HCT116 (cell line): ENCODE measurements around the gene CAPNS1. TPM values are rescaled to one million over a fixed set of nuclear protein-coding genes. Genes with fewer than 3 reads are reported as not detected.

ENCODE experiments used
- ATAC-seq: fragments of 200-7000 bp; cut with Tn5 transposase; 2 replicates; pipeline ENCODE4 v1.9.1; 2020; ENCODE audit warnings: mild to moderate bottlenecking, moderate library complexity
- BruUV-seq: library from RNA; stranded (reverse); fragments of 400-500 nt; replicated peaks from 2 replicates; lab custom pipeline; 2021; lab: Mats Ljungman, UMichigan
- CTCF ChIA-PET: fragments of 300-600 bp; sonication (Branson Sonifier 250); formaldehyde crosslinking; loops from one replicate; lab custom pipeline; 2021; ENCODE audit warnings: antibody characterized with exemption; lab: Charles Lee
- POLR2A ChIA-PET: fragments of 300-600, 350-600 bp; sonication (Branson Sonifier 250); formaldehyde crosslinking; loops from one replicate; lab custom pipeline; 2021; ENCODE audit warnings: antibody characterized with exemption; lab: Charles Lee
- RAD21 ChIA-PET, 2 experiments: fragments of 300-600 bp; sonication (Branson Sonifier 250); formaldehyde crosslinking; loops; one replicate each; lab custom pipeline; 2023; ENCODE audit warnings: low total read pairs in 2 of 2; ENCODE audit not compliant: uncharacterized antibody in 2 of 2, unreplicated experiment in 2 of 2, low non-redundant PET in 1 of 2; lab: Charles Lee
- DNase-seq: peaks from one replicate; pipeline ENCODE4 v3.0.0-alpha.2; 2010; ENCODE audit warnings: low read depth, low spot score
- H2AFZ ChIP-seq: fragments of 200-600 bp; shearing (Covaris generic), sonication (generic); 2 replicates; pipeline ENCODE4 v1.6.1; 2017; ENCODE audit warnings: low read depth, mixed run types, mixed read lengths, antibody characterized with exemption, low read length; ENCODE audit not compliant: poor library complexity, severe bottlenecking
- H3K27ac ChIP-seq: 2 replicates; pipeline ENCODE4 v1.5.1; 2012; ENCODE audit warnings: low read depth, low read length
- H3K27me3 ChIP-seq: fragments of 200-600 bp; sonication (generic); 2 replicates; pipeline ENCODE4 v1.6.1; 2016; ENCODE audit warnings: mixed run types, low read length, mixed read lengths; ENCODE audit not compliant: insufficient read depth
- H3K36me3 ChIP-seq, 2 experiments: fragments of 200-500 bp in 1 of 2; fragments of 200-600 bp in 1 of 2; sonication (Bioruptor generic) in 1 of 2; sonication (generic) in 1 of 2; 2 replicates each; pipeline versions ENCODE4 v1.5.1 to v1.6.1; 2014 to 2016; ENCODE audit warnings: low read length in 2 of 2, inconsistent platforms in 1 of 2, mixed read lengths in 1 of 2, mixed run types in 1 of 2; ENCODE audit not compliant: insufficient read depth in 2 of 2, control insufficient read depth in 1 of 2
- H3K4me1 ChIP-seq, 2 experiments: fragments of 200-600 bp in 1 of 2; sonication (generic) in 1 of 2; 2 replicates each; pipeline versions ENCODE4 v1.5.1 to v1.6.1; 2012 to 2017; ENCODE audit warnings: low read length in 2 of 2, inconsistent platforms in 1 of 2, mild to moderate bottlenecking in 1 of 2, mixed read lengths in 1 of 2, mixed run types in 1 of 2, moderate library complexity in 1 of 2; ENCODE audit not compliant: insufficient read depth in 2 of 2, control insufficient read depth in 1 of 2
- H3K4me2 ChIP-seq: fragments of 200-600 bp; sonication (generic); 2 replicates; pipeline ENCODE4 v1.6.1; 2017; ENCODE audit warnings: mixed run types, low read length, mixed read lengths
- H3K4me3 ChIP-seq, 2 experiments: fragments of 200-600 bp in 1 of 2; sonication (generic) in 1 of 2; replicated peaks in 1 of 2; 2 replicates each; pipeline ENCODE4 v1.5.1; 2011 to 2016; ENCODE audit warnings: low read length in 2 of 2, control low read depth in 1 of 2, low read depth in 1 of 2, mild to moderate bottlenecking in 1 of 2, mixed read lengths in 1 of 2, mixed run types in 1 of 2
- H3K79me2 ChIP-seq: fragments of 200-600 bp; sonication (generic); 2 replicates; pipeline ENCODE4 v1.6.1; 2017; ENCODE audit warnings: mild to moderate bottlenecking, mixed run types, low read length, moderate library complexity, mixed read lengths; ENCODE audit not compliant: insufficient read depth
- H3K9ac ChIP-seq: fragments of 200-600 bp; sonication (generic); 2 replicates; pipeline ENCODE4 v1.6.1; 2016; ENCODE audit warnings: low read length, mixed read lengths
- H3K9me2 ChIP-seq: fragments of 200-600 bp; sonication (generic), shearing (Covaris generic); 2 replicates; pipeline ENCODE4 v1.6.1; 2017; ENCODE audit warnings: mixed run types, mild to moderate bottlenecking, moderate library complexity; ENCODE audit not compliant: insufficient read depth
- H3K9me3 ChIP-seq, 2 experiments: fragments of 200-500 bp in 1 of 2; fragments of 200-600 bp in 1 of 2; sonication (Bioruptor generic) in 1 of 2; sonication (generic) in 1 of 2; 2 replicates each; pipeline ENCODE4 v1.6.1; 2014 to 2017; ENCODE audit warnings: low read length in 2 of 2, mixed read lengths in 2 of 2, inconsistent platforms in 1 of 2, low read depth in 1 of 2, mild to moderate bottlenecking in 1 of 2, mixed run types in 1 of 2, moderate library complexity in 1 of 2; ENCODE audit not compliant: control insufficient read depth in 1 of 2, insufficient read depth in 1 of 2
- H4K20me1 ChIP-seq: fragments of 200-600 bp; sonication (generic), shearing (Covaris generic); 2 replicates; pipeline ENCODE4 v1.6.1; 2017; ENCODE audit warnings: mixed run types, mild to moderate bottlenecking, moderate library complexity; ENCODE audit not compliant: insufficient read depth
- ATF3 ChIP-seq: IDR thresholded peaks from 2 replicates; pipeline ENCODE4 v1.6.1; 2012
- CEBPB ChIP-seq: IDR thresholded peaks from 2 replicates; pipeline ENCODE4 v1.6.1; 2012; ENCODE audit warnings: low read depth
- EGR1 ChIP-seq: IDR thresholded peaks from 2 replicates; pipeline ENCODE4 v1.6.1; 2012; ENCODE audit warnings: low read depth
- ELF1 ChIP-seq: IDR thresholded peaks from 2 replicates; pipeline ENCODE4 v1.6.1; 2012; ENCODE audit warnings: low read depth, borderline replicate concordance
- EZH2 ChIP-seq: fragments of 200-600 bp; sonication (generic); IDR thresholded peaks from 2 replicates; pipeline ENCODE4 v1.6.1; 2017; ENCODE audit warnings: antibody characterized with exemption, mixed run types
- EZH2phosphoT487 ChIP-seq: fragments of 200-600 bp; IDR thresholded peaks from 2 replicates; pipeline ENCODE4 v1.6.1; 2018; ENCODE audit warnings: antibody characterized with exemption, borderline replicate concordance
- JUND ChIP-seq: IDR thresholded peaks from 2 replicates; pipeline ENCODE4 v1.6.1; 2012
- POLR2A ChIP-seq: IDR thresholded peaks from 2 replicates; pipeline ENCODE4 v1.7.0; 2011; ENCODE audit warnings: borderline replicate concordance; ENCODE audit not compliant: insufficient read depth, insufficient read length; ENCODE audit errors: extremely low read depth
- POLR2AphosphoS5 ChIP-seq: IDR thresholded peaks from 2 replicates; pipeline ENCODE4 v1.6.1; 2011; ENCODE audit warnings: mild to moderate bottlenecking, low read depth, low read length, moderate library complexity
- SIN3A ChIP-seq: IDR thresholded peaks from 2 replicates; pipeline ENCODE4 v1.6.1; 2012; ENCODE audit warnings: low read depth
- SP1 ChIP-seq: IDR thresholded peaks from 2 replicates; pipeline ENCODE4 v1.6.1; 2012; ENCODE audit warnings: low read depth
- SRF ChIP-seq: IDR thresholded peaks from 2 replicates; pipeline ENCODE4 v1.6.1; 2012; ENCODE audit warnings: low read depth
- TCF7L2 ChIP-seq: IDR thresholded peaks from 2 replicates; pipeline ENCODE4 v1.7.0; 2011; ENCODE audit warnings: borderline replicate concordance, inconsistent platforms; ENCODE audit not compliant: insufficient read depth, insufficient read length; ENCODE audit errors: extremely low read depth
- YY1 ChIP-seq: IDR thresholded peaks from 2 replicates; pipeline ENCODE4 v1.6.1; 2011; ENCODE audit warnings: low read length, low read depth, moderate library complexity, mild to moderate bottlenecking; ENCODE audit not compliant: insufficient replicate concordance; ENCODE audit errors: extremely low read depth
- ZBTB33 ChIP-seq: IDR thresholded peaks from 2 replicates; pipeline ENCODE4 v1.6.1; 2011; ENCODE audit warnings: mild to moderate bottlenecking, low read length, moderate library complexity; ENCODE audit not compliant: insufficient replicate concordance; ENCODE audit errors: extremely low read depth
- ZFX ChIP-seq: fragments of 450-650 bp; IDR thresholded peaks from 2 replicates; pipeline ENCODE4 v1.6.1; 2017
- ZNF274 ChIP-seq: fragments of 200-500 bp; sonication (Bioruptor generic); IDR thresholded peaks from 2 replicates; pipeline ENCODE4 v1.6.1; 2014; ENCODE audit warnings: mild to moderate bottlenecking, low read depth, low read length, inconsistent platforms
- intact Hi-C: fragments of 100-400 bp; cut with micrococcal nuclease; formaldehyde crosslinking; loops from 2 replicates; pipeline ENCODE4 v1.10.0; 2022
- total RNA-seq: library from RNA; stranded (reverse); gene quantifications from one replicate; pipeline ENCODE4 v1.2.1, GENCODE V29; 2021; ENCODE audit not compliant: unreplicated experiment
- TF ChIP-seq, protein P1 (sequence below), 3 experiments: fragments of 200-600 bp in 1 of 3; sonication (generic) in 1 of 3; IDR thresholded peaks in 2 of 3; conservative IDR thresholded peaks in 1 of 3; 2 replicates each; pipeline ENCODE4 v1.5.1; 2012 to 2017; ENCODE audit warnings: low read depth in 2 of 3, low read length in 2 of 3, antibody characterized with exemption in 1 of 3, borderline replicate concordance in 1 of 3, control low read depth in 1 of 3, mild to moderate bottlenecking in 1 of 3, mixed read lengths in 1 of 3, mixed run types in 1 of 3, moderate library complexity in 1 of 3; ENCODE audit not compliant: insufficient read depth in 1 of 3
- TF ChIP-seq, protein P2 (sequence below): IDR thresholded peaks from 2 replicates; pipeline ENCODE4 v1.6.1; 2012
- TF ChIP-seq, protein P3 (sequence below): IDR thresholded peaks from 2 replicates; pipeline ENCODE4 v1.6.1; 2012; ENCODE audit warnings: low read depth

The CAPNS1 gene
- total RNA-seq, 1 experiment from 2014 or later = 621 TPM

GRCh38 chr19:36183245-36183628 lies 43.4 kb downstream of the CAPNS1 start:
- Histone ChIP-seq H3K9me2 (no peaks in the 10 kb centered on the region), H3K27ac (peak overlapping the region; percentile 58; the same call in 1 of the 2 replicates), H3K27me3 (no peaks in the 10 kb centered on the region), H2AFZ (no peak overlapping the region), H3K9me3 (no peaks in the 10 kb centered on the region), H3K79me2 (no peaks in the 10 kb centered on the region), H3K4me2 (peak overlapping the region; percentile 64), H3K36me3 (no peaks in the 10 kb centered on the region), H3K4me3 (peak overlapping the region in 1 of 2 experiments; percentile 5; a peak in 1 of 4 replicates), H3K9ac (peak overlapping the region; percentile 56), H3K4me1 (peaks cover 15 to 45% of the 10 kb centered on the region in 2 experiments), H4K20me1 (no peaks in the 10 kb centered on the region)
- DNase-seq = no peak
- TF ChIP-seq, protein P1, sequence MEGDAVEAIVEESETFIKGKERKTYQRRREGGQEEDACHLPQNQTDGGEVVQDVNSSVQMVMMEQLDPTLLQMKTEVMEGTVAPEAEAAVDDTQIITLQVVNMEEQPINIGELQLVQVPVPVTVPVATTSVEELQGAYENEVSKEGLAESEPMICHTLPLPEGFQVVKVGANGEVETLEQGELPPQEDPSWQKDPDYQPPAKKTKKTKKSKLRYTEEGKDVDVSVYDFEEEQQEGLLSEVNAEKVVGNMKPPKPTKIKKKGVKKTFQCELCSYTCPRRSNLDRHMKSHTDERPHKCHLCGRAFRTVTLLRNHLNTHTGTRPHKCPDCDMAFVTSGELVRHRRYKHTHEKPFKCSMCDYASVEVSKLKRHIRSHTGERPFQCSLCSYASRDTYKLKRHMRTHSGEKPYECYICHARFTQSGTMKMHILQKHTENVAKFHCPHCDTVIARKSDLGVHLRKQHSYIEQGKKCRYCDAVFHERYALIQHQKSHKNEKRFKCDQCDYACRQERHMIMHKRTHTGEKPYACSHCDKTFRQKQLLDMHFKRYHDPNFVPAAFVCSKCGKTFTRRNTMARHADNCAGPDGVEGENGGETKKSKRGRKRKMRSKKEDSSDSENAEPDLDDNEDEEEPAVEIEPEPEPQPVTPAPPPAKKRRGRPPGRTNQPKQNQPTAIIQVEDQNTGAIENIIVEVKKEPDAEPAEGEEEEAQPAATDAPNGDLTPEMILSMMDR (IDR thresholded peaks at IDR 0.05 in 2 of 3, conservative IDR thresholded peaks at IDR 0.05 in 1 of 3; ENCODE audit: borderline replicate concordance in 1 of 3, insufficient read depth in 1 of 3, low read depth in 2 of 3, low read length in 2 of 3) = no peak
- TF ChIP-seq ATF3 (no peak), ZBTB33 (no peak), SIN3A (no peak), POLR2A (no peak), ZFX (no peak), EZH2 (no peak), EGR1 (no peak), TCF7L2 (no peak), POLR2AphosphoS5 (no peak), ZNF274 (no peak), EZH2phosphoT487 (no peak), YY1 (no peak), JUND (no peak), CEBPB (no peak), ELF1 (no peak), SRF (no peak), SP1 (no peak)
- TF ChIP-seq, protein P2, sequence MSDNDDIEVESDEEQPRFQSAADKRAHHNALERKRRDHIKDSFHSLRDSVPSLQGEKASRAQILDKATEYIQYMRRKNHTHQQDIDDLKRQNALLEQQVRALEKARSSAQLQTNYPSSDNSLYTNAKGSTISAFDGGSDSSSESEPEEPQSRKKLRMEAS = no peak
- TF ChIP-seq, protein P3, sequence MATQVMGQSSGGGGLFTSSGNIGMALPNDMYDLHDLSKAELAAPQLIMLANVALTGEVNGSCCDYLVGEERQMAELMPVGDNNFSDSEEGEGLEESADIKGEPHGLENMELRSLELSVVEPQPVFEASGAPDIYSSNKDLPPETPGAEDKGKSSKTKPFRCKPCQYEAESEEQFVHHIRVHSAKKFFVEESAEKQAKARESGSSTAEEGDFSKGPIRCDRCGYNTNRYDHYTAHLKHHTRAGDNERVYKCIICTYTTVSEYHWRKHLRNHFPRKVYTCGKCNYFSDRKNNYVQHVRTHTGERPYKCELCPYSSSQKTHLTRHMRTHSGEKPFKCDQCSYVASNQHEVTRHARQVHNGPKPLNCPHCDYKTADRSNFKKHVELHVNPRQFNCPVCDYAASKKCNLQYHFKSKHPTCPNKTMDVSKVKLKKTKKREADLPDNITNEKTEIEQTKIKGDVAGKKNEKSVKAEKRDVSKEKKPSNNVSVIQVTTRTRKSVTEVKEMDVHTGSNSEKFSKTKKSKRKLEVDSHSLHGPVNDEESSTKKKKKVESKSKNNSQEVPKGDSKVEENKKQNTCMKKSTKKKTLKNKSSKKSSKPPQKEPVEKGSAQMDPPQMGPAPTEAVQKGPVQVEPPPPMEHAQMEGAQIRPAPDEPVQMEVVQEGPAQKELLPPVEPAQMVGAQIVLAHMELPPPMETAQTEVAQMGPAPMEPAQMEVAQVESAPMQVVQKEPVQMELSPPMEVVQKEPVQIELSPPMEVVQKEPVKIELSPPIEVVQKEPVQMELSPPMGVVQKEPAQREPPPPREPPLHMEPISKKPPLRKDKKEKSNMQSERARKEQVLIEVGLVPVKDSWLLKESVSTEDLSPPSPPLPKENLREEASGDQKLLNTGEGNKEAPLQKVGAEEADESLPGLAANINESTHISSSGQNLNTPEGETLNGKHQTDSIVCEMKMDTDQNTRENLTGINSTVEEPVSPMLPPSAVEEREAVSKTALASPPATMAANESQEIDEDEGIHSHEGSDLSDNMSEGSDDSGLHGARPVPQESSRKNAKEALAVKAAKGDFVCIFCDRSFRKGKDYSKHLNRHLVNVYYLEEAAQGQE = no peak
- RAD21 ChIA-PET = no interaction called here
- CTCF ChIA-PET = no interaction called here
- intact Hi-C loops = no loop called here
- POLR2A ChIA-PET = no interaction called here
- no TSS peak for BruUV-seq
- ATAC-seq = peak; percentile 36
